Keratinocyte (primary cell): ENCODE results near the gene GRWD1. TPM values are rescaled to one million over a fixed set of nuclear protein-coding genes. Genes with fewer than 3 reads are reported as not detected.

Experiments used
- DNase-seq: peaks from one replicate; pipeline ENCODE4 v3.0.0-alpha.2; 2011; ENCODE audit warnings: low read depth, missing footprints, low spot score
- FAIRE-seq: peaks from 2 replicates; lab custom pipeline; 2011; peaks lifted over from hg19 to GRCh38; lab: Jason Lieb, UNC
- H2AFZ ChIP-seq: 2 replicates; pipeline ENCODE4 v1.6.0; 2012; ENCODE audit warnings: low read length, control low read depth, inconsistent platforms; ENCODE audit not compliant: control insufficient read depth
- H3K27ac ChIP-seq: 2 replicates; pipeline ENCODE4 v1.5.1; 2011; ENCODE audit warnings: low read length; ENCODE audit not compliant: control insufficient read depth, insufficient read depth
- H3K27me3 ChIP-seq: 3 replicates; pipeline ENCODE4 v1.6.0; 2011; ENCODE audit warnings: low read length; ENCODE audit not compliant: control insufficient read depth, insufficient read depth; ENCODE audit errors: extremely low read depth
- H3K36me3 ChIP-seq, 2 experiments: 2 replicates in 1 of 2; 3 replicates in 1 of 2; pipeline ENCODE4 v1.5.1; 2011; ENCODE audit warnings: low read length in 2 of 2, mild to moderate bottlenecking in 1 of 2; ENCODE audit not compliant: control insufficient read depth in 2 of 2, insufficient read depth in 2 of 2; ENCODE audit errors: extremely low read depth in 1 of 2
- H3K4me1 ChIP-seq: 3 replicates; pipeline ENCODE4 v1.5.1; 2011; ENCODE audit warnings: low read length; ENCODE audit not compliant: control insufficient read depth, insufficient read depth; ENCODE audit errors: extremely low read depth
- H3K4me2 ChIP-seq: 3 replicates; pipeline ENCODE4 v1.6.0; 2011; ENCODE audit warnings: low read depth, low read length; ENCODE audit not compliant: control insufficient read depth, insufficient read depth; ENCODE audit errors: extremely low read depth
- H3K4me3 ChIP-seq, 3 experiments: fragments of 200-600 bp in 1 of 3; sonication (generic) in 1 of 3; 2 replicates in 2 of 3; 3 replicates in 1 of 3; pipeline ENCODE4 v1.5.1; 2011 to 2016; ENCODE audit warnings: low read length in 3 of 3, mild to moderate bottlenecking in 3 of 3, control low read depth in 2 of 3, inconsistent platforms in 1 of 3, low read depth in 1 of 3, mixed read lengths in 1 of 3, mixed run types in 1 of 3, moderate library complexity in 1 of 3; ENCODE audit not compliant: control insufficient read depth in 2 of 3, insufficient read depth in 2 of 3; ENCODE audit errors: extremely low read depth in 1 of 3
- H3K79me2 ChIP-seq: 2 replicates; pipeline ENCODE4 v1.6.0; 2012; ENCODE audit warnings: low read length; ENCODE audit not compliant: control insufficient read depth, insufficient read depth
- H3K9ac ChIP-seq: 3 replicates; pipeline ENCODE4 v1.6.0; 2011; ENCODE audit warnings: low read length; ENCODE audit not compliant: control insufficient read depth, insufficient read depth; ENCODE audit errors: extremely low read depth
- H3K9me1 ChIP-seq: 3 replicates; pipeline ENCODE4 v1.6.0; 2011; ENCODE audit warnings: low read length; ENCODE audit not compliant: control insufficient read depth, insufficient read depth; ENCODE audit errors: extremely low read depth
- H3K9me3 ChIP-seq: 2 replicates; pipeline ENCODE4 v1.5.1; 2012; ENCODE audit warnings: low read depth, low read length; ENCODE audit not compliant: control insufficient read depth
- H4K20me1 ChIP-seq: 3 replicates; pipeline ENCODE4 v1.6.0; 2011; ENCODE audit warnings: low read length; ENCODE audit not compliant: control insufficient read depth, insufficient read depth; ENCODE audit errors: extremely low read depth
- EZH2 ChIP-seq: IDR thresholded peaks from one replicate; pipeline ENCODE4 v1.6.1; 2012; ENCODE audit warnings: inconsistent platforms, mild to moderate bottlenecking, low read length, moderate library complexity
- dilution Hi-C: fragments of 300-500 bp; cut with MboI; formaldehyde crosslinking; loops from one replicate; pipeline ENCODE4 v1.7.0; 2020; ENCODE audit warnings: low sequenced_read_pairs; ENCODE audit not compliant: extremely low pct_ligation_motif_present
- polyA plus RNA-seq, 5 experiments: library from polyadenylated mRNA; depleted of rRNA in 3 of 5; stranded (reverse) in 3 of 5; stranded (forward) in 1 of 5; unstranded in 1 of 5; fragments of >200 nt; gene quantifications; 1 replicate in 1 of 5; 2 replicates in 3 of 5; 3 replicates in 1 of 5; pipeline versions ENCODE4 v1.2.1 to v1.2.3, GENCODE V29; 2011 to 2012; ENCODE audit warnings: missing spikeins in 2 of 5, low read depth in 1 of 5, low replicate concordance in 1 of 5
- TF ChIP-seq, protein P1 (sequence below), 3 experiments: IDR thresholded peaks in 1 of 3; conservative IDR thresholded peaks in 1 of 3; optimal IDR thresholded peaks in 1 of 3; 2 replicates in 2 of 3; 3 replicates in 1 of 3; pipeline versions ENCODE3 to v1.5.1; 2011; ENCODE audit warnings: low read length in 3 of 3, mild to moderate bottlenecking in 3 of 3, moderate library complexity in 2 of 3, control low read depth in 1 of 3, inconsistent platforms in 1 of 3; ENCODE audit not compliant: insufficient read depth in 2 of 3; ENCODE audit errors: extremely low read depth in 1 of 3

GRWD1 gene
- polyA plus RNA-seq, 1 donor (not counting 4 experiments of a cell fraction or from before 2014, with no cell fraction given): 26.1 TPM

GRCh38 chr19:48461651-48461981, 15.8 kb downstream of the GRWD1 start:
- Histone ChIP-seq H2AFZ (no peak overlapping the region), H3K27ac (no peak overlapping the region), H4K20me1 (no peaks in the 10 kb centered on the region), H3K9me3 (no peaks in the 10 kb centered on the region), H3K4me2 (no peak overlapping the region), H3K36me3 (peaks cover 4 to 5% of the 10 kb centered on the region in 2 experiments), H3K9ac (no peak overlapping the region), H3K79me2 (no peaks in the 10 kb centered on the region), H3K27me3 (no peaks in the 10 kb centered on the region), H3K4me1 (no peaks in the 10 kb centered on the region), H3K9me1 (no peaks in the 10 kb centered on the region), H3K4me3 (no peak overlapping the region)
- FAIRE-seq (no peak), DNase-seq (no peak)
- TF ChIP-seq, protein P1, sequence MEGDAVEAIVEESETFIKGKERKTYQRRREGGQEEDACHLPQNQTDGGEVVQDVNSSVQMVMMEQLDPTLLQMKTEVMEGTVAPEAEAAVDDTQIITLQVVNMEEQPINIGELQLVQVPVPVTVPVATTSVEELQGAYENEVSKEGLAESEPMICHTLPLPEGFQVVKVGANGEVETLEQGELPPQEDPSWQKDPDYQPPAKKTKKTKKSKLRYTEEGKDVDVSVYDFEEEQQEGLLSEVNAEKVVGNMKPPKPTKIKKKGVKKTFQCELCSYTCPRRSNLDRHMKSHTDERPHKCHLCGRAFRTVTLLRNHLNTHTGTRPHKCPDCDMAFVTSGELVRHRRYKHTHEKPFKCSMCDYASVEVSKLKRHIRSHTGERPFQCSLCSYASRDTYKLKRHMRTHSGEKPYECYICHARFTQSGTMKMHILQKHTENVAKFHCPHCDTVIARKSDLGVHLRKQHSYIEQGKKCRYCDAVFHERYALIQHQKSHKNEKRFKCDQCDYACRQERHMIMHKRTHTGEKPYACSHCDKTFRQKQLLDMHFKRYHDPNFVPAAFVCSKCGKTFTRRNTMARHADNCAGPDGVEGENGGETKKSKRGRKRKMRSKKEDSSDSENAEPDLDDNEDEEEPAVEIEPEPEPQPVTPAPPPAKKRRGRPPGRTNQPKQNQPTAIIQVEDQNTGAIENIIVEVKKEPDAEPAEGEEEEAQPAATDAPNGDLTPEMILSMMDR (optimal IDR thresholded peaks at IDR 0.05 in 1 of 3, IDR thresholded peaks at IDR 0.05 in 1 of 3, conservative IDR thresholded peaks at IDR 0.05 in 1 of 3; ENCODE audit: extremely low read depth in 1 of 3, insufficient read depth in 2 of 3, low read length in 3 of 3): no peak
- TF ChIP-seq EZH2: no peak
- dilution Hi-C loops: no loop called here

DNA sequence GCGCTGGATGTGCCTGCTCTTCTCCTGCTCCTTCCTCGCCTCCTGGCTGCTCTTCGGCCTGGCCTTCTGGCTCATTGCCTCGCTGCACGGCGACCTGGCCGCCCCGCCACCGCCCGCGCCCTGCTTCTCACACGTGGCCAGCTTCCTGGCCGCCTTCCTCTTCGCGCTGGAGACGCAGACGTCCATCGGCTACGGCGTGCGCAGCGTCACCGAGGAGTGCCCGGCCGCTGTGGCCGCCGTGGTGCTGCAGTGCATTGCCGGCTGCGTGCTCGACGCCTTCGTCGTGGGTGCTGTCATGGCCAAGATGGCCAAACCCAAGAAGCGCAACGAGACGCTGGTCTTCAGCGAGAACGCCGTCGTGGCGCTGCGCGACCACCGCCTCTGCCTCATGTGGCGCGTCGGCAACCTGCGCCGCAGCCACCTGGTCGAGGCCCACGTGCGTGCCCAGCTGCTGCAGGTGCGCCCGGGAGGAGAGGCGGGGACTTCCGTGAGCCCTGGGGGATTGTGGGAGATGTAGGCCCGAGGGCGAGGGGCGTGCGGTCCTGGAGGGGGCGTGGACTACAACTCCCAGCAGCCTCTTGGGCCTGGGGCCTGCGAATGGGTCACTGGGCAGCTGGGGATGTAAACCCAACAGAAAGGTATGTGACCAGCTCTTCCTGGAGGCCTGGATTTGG, 16.3 kb downstream of the GRWD1 start:
- Histone ChIP-seq H3K9me1 (no peaks in the 10 kb centered on the region), H3K9me3 (no peaks in the 10 kb centered on the region), H3K36me3 (peaks cover 2 to 4% of the 10 kb centered on the region in 2 experiments), H2AFZ (no peak overlapping the region), H3K27ac (no peak overlapping the region), H3K4me1 (no peaks in the 10 kb centered on the region), H3K79me2 (no peaks in the 10 kb centered on the region), H3K4me2 (no peak overlapping the region), H4K20me1 (no peaks in the 10 kb centered on the region), H3K9ac (no peak overlapping the region), H3K27me3 (no peaks in the 10 kb centered on the region), H3K4me3 (no peak overlapping the region)
- DNase-seq: no peak
- no peak for FAIRE-seq
- TF ChIP-seq, protein P1 (optimal IDR thresholded peaks at IDR 0.05 in 1 of 3, IDR thresholded peaks at IDR 0.05 in 1 of 3, conservative IDR thresholded peaks at IDR 0.05 in 1 of 3; ENCODE audit: extremely low read depth in 1 of 3, insufficient read depth in 2 of 3, low read length in 3 of 3): no peak
- no peak for TF ChIP-seq EZH2
- dilution Hi-C loops: no loop called here
